A549 treated with AZD9567 at 1 μM for 4 hours (cell line): ENCODE measurements around the gene FMNL3. TPM values are rescaled to one million over a fixed set of nuclear protein-coding genes. Genes with fewer than 3 reads are reported as not detected.

Experiments
- total RNA-seq: library from RNA; stranded (reverse); fragments of 200-300 nt; extraction: Qiagen RNA extraction; gene quantifications from 5 replicates; pipeline ENCODE4 v1.2.3, GENCODE V29; 2022; ENCODE audit not compliant: insufficient read depth

FMNL3 gene, protein sequence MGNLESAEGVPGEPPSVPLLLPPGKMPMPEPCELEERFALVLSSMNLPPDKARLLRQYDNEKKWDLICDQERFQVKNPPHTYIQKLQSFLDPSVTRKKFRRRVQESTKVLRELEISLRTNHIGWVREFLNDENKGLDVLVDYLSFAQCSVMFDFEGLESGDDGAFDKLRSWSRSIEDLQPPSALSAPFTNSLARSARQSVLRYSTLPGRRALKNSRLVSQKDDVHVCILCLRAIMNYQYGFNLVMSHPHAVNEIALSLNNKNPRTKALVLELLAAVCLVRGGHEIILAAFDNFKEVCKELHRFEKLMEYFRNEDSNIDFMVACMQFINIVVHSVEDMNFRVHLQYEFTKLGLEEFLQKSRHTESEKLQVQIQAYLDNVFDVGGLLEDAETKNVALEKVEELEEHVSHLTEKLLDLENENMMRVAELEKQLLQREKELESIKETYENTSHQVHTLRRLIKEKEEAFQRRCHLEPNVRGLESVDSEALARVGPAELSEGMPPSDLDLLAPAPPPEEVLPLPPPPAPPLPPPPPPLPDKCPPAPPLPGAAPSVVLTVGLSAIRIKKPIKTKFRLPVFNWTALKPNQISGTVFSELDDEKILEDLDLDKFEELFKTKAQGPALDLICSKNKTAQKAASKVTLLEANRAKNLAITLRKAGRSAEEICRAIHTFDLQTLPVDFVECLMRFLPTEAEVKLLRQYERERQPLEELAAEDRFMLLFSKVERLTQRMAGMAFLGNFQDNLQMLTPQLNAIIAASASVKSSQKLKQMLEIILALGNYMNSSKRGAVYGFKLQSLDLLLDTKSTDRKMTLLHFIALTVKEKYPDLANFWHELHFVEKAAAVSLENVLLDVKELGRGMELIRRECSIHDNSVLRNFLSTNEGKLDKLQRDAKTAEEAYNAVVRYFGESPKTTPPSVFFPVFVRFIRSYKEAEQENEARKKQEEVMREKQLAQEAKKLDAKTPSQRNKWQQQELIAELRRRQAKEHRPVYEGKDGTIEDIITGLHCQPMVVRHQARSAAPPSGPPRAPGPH
- 1.5 to 2.2 TPM (median 1.8 TPM) in 5 replicates for total RNA-seq

GRCh38 chr12:49707128-49707811 is at the start of gene FMNL3:
Gene FMNL3, minus strand, starts transcription at chr12:49707405. Its CDS starts 225 bp downstream, at chr12:49707180.

DNA sequence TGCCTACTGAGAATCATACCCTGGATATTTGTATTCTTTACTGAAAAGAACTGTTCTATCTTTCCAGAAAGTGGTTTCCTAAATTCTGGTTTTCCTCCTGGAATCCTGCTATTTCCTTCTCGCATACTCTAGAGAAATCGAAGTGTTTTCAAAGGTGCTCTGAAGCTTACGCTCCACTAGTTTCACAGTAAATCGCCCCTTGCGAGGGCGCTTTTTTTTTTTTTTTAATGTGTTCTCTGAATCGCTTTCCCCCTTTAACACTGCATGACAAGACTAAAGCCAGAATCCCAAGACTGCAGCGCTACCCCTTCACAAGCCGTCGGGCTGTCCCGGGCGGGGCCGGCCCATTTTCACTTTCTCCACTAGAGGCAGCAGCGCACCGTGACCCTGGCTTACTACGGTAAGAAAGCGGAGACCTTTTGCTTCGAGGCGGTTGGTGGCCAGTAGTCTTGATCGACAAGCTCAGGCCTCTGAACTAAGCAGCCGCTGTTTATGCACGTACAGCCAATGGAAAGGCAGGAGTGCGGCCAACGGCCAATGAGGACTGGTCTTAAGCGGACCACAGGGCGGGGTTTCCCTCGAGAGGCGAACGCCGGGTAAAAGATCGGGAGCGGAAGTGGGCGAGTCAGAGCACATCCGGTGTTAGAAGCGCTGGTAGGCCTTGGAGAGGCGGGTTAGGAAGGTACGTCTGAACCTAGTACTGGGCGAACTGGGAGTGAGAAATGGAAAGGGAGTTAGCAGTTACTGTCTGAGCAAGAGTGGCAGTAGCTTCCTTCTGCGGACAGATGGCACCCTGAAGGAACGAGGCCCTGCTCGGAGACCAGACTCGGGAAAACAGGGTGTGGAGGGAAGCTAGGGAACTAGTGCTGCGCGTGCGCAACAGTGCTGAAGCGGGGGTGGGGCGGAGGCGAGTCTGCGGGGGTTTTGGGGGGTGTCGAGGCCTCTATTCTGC is 34.0 kb upstream of the FMNL3 start, which contains the start of gene TMBIM6:
Gene TMBIM6, plus strand, starts transcription at position 628 of the 952 bp plus-strand sequence. CDS start 10,937 bp downstream, outside the sequence.

GRCh38 chr12:49623142-49623904 is 83.9 kb downstream of the FMNL3 start, which contains the start of gene PRPF40B:
Gene PRPF40B, plus strand, starts transcription at chr12:49623561. Its CDS starts 30 bp downstream, at chr12:49623591.

DNA sequence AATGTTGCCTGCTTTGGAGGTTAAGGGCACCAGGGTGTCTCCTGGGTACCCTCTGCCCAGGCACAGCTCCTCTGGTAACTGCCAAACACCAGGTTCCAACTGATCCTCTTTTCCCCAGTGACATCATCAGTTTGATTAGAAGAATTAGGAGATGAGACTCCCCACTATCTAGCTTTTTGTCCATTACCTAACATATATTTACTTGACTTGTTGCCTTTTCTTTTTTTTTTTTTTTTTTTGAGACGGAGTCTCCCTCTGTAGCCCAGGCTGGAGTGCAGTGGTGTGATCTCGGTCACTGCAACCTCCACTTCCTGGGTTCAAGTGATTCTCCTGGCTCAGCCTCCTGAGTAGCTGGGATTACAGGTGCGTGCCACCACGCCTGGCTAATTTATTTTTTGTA is 101.7 kb downstream of the FMNL3 start, which contains the start of gene FAM186B:
Gene FAM186B, minus strand, starts transcription at position 101 of the 400 bp plus-strand sequence. CDS start 162 bp downstream, outside the sequence.

Other genes with a start within 250 kb of the FMNL3 start
- 0.83 to 2.7 TPM (median 2.3 TPM) in 5 replicates for gene KCNH3, start 168.4 kb downstream of the FMNL3 start, total RNA-seq
- gene MCRS1, start 139.3 kb downstream of the FMNL3 start, total RNA-seq, result 56.3 to 70.2 TPM (median 64.4 TPM) in 5 replicates
- gene FAM186B, start 101.8 kb downstream of the FMNL3 start, total RNA-seq, result 0.06 to 0.10 TPM (median 0.09 TPM) in 4 of 5 replicates, not detected in the other
- gene PRPF40B, start 83.8 kb downstream of the FMNL3 start, total RNA-seq, result 5.6 to 8.6 TPM (median 7.3 TPM) in 5 replicates
- gene TMBIM6, start 34.2 kb upstream of the FMNL3 start, total RNA-seq, result 470 to 511 TPM (median 498 TPM) in 5 replicates
- gene NCKAP5L, start 121.0 kb upstream of the FMNL3 start, total RNA-seq, result 8.5 to 9.6 TPM (median 8.9 TPM) in 5 replicates
- 4.0 to 4.7 TPM (median 4.3 TPM) in 5 replicates for gene BCDIN3D, start 135.7 kb upstream of the FMNL3 start, total RNA-seq
- 0.01 TPM in 1 of 5 replicates, not detected in the others for gene FAIM2, start 196.5 kb upstream of the FMNL3 start, total RNA-seq
- not detected in 5 replicates for gene AQP2, start 243.3 kb upstream of the FMNL3 start, total RNA-seq